Smooth muscle cell (in vitro differentiated cells): ENCODE results near the gene TENM3. TPM values are rescaled to one million over a fixed set of nuclear protein-coding genes. Genes with fewer than 3 reads are reported as not detected.

Source experiments
- DNase-seq: peaks from one replicate; lab custom pipeline; 2025; ENCODE audit not compliant: unreplicated experiment; lab: John Stamatoyannopoulos, UW
- H2AFZ ChIP-seq: fragments of 200-600 bp; sonication (generic); 2 replicates; pipeline ENCODE4 v1.6.0; 2016; ENCODE audit warnings: antibody characterized with exemption, low read depth, mild to moderate bottlenecking
- H3F3A ChIP-seq: fragments of 200-600 bp; sonication (generic); 2 replicates; pipeline ENCODE4 v1.6.0; 2017; ENCODE audit warnings: antibody characterized with exemption, low read depth
- H3K27ac ChIP-seq: fragments of 200-600 bp; sonication (generic); 2 replicates; pipeline ENCODE4 v1.5.1; 2016; ENCODE audit warnings: low read depth, mild to moderate bottlenecking
- H3K27me3 ChIP-seq: fragments of 200-600 bp; sonication (generic); 2 replicates; pipeline ENCODE4 v1.6.1; 2016; ENCODE audit warnings: low read depth, mild to moderate bottlenecking
- H3K36me3 ChIP-seq: fragments of 200-600 bp; sonication (generic); 2 replicates; pipeline ENCODE4 v1.5.1; 2016; ENCODE audit warnings: low read depth
- H3K4me1 ChIP-seq: fragments of 200-600 bp; sonication (generic); 2 replicates; pipeline ENCODE4 v1.5.1; 2016; ENCODE audit warnings: low read depth
- H3K4me2 ChIP-seq: fragments of 200-600 bp; sonication (generic); 2 replicates; pipeline ENCODE4 v1.6.0; 2016; ENCODE audit warnings: mild to moderate bottlenecking
- H3K4me3 ChIP-seq: fragments of 200-600 bp; sonication (generic); 2 replicates; pipeline ENCODE4 v1.5.1; 2016; ENCODE audit warnings: mild to moderate bottlenecking
- H3K79me2 ChIP-seq: fragments of 200-600 bp; sonication (generic); 2 replicates; pipeline ENCODE4 v1.6.0; 2016; ENCODE audit warnings: low read depth, mild to moderate bottlenecking
- H3K9ac ChIP-seq: fragments of 200-600 bp; sonication (generic); 2 replicates; pipeline ENCODE4 v1.6.0; 2016; ENCODE audit warnings: low read depth
- H3K9me3 ChIP-seq: fragments of 200-600 bp; sonication (generic); replicated peaks from 2 replicates; pipeline ENCODE4 v1.5.1; 2016; ENCODE audit warnings: low read depth
- H4K20me1 ChIP-seq: fragments of 200-600 bp; sonication (generic); 2 replicates; pipeline ENCODE4 v1.6.0; 2016; ENCODE audit warnings: low read depth
- CTCF ChIP-seq: fragments of 200-600 bp; sonication (generic); IDR thresholded peaks from 2 replicates; pipeline ENCODE4 v1.5.1; 2017; ENCODE audit warnings: borderline replicate concordance, mild to moderate bottlenecking, antibody characterized with exemption; ENCODE audit not compliant: insufficient read depth, poor library complexity, severe bottlenecking
- WGBS: methylation state at CpG from one replicate; pipeline ENCODE4 v1.1.7; 2016; ENCODE audit warnings: low lambda C conversion rate; 5-methylcytosine and 5-hydroxymethylcytosine counted together
- polyA plus RNA-seq: library from polyadenylated mRNA; unstranded; fragments of >200 nt; fragmentation: Nextera tagmentation; extraction: Ambion mirVana; gene quantifications from 2 replicates; pipeline ENCODE4 v1.2.1, GENCODE V29; 2016
- total RNA-seq: library from RNA; depleted of rRNA; stranded (reverse); fragments of >200 nt; gene quantifications from 2 replicates; pipeline ENCODE4 v1.2.3, GENCODE V29; 2014

Gene TENM3
- total and polyA plus RNA-seq, 2 experiments from 2014 or later = 46.9 to 295 TPM

- H3K4me2 ChIP-seq = no peak overlapping the region
- H2AFZ ChIP-seq = no peak overlapping the region
- 83% methylated on average over 5 of the region's 5 CpGs for WGBS
- H3K27ac ChIP-seq = peak overlapping the region; percentile 24
- no peaks in the 10 kb centered on the region for H3F3A ChIP-seq
- no peak for DNase-seq
- H3K9ac ChIP-seq = no peak overlapping the region
- no peaks in the 10 kb centered on the region for H4K20me1 ChIP-seq
- no peaks in the 10 kb centered on the region for H3K27me3 ChIP-seq
- H3K36me3 ChIP-seq = no peaks in the 10 kb centered on the region
- peaks cover 37% of the 10 kb centered on the region for H3K79me2 ChIP-seq
- peaks cover 5% of the 10 kb centered on the region for H3K4me1 ChIP-seq
- peaks cover 8% of the 10 kb centered on the region for H3K9me3 ChIP-seq
- TF ChIP-seq CTCF = no peak
- H3K4me3 ChIP-seq = no peak overlapping the region
Measured at GRCh38 chr4:182310316-182310715, 67.1 kb downstream of the TENM3 start.

GRCh38 chr4:182310962-182311361 lies 67.8 kb downstream of the TENM3 start:
- Histone ChIP-seq H3K27ac (no peak overlapping the region), H3K9me3 (peaks cover 8% of the 10 kb centered on the region), H4K20me1 (no peaks in the 10 kb centered on the region), H3K9ac (no peak overlapping the region), H3K4me3 (no peak overlapping the region), H3K79me2 (peaks cover 43% of the 10 kb centered on the region), H3F3A (no peaks in the 10 kb centered on the region), H3K27me3 (no peaks in the 10 kb centered on the region), H2AFZ (no peak overlapping the region), H3K36me3 (no peaks in the 10 kb centered on the region), H3K4me2 (no peak overlapping the region), H3K4me1 (peaks cover 5% of the 10 kb centered on the region)
- DNase-seq = no peak
- no peak for TF ChIP-seq CTCF
- 88% methylated on average over 3 of the region's 3 CpGs for WGBS

GRCh38 chr4:182314537-182314936 lies 71.3 kb downstream of the TENM3 start:
- Histone ChIP-seq H3K27me3 (no peaks in the 10 kb centered on the region), H3K4me2 (no peak overlapping the region), H3K4me1 (no peaks in the 10 kb centered on the region), H3F3A (no peaks in the 10 kb centered on the region), H3K4me3 (no peak overlapping the region), H4K20me1 (peaks cover 3% of the 10 kb centered on the region), H2AFZ (no peak overlapping the region), H3K9ac (no peak overlapping the region), H3K9me3 (peaks cover 8% of the 10 kb centered on the region), H3K79me2 (peaks cover 63% of the 10 kb centered on the region), H3K27ac (no peak overlapping the region), H3K36me3 (no peaks in the 10 kb centered on the region)
- WGBS = 97% methylated on average over 2 of the region's 2 CpGs
- TF ChIP-seq CTCF = no peak
- no peak for DNase-seq

- Histone ChIP-seq H3K4me1 (no peaks in the 10 kb centered on the region), H3K27me3 (no peaks in the 10 kb centered on the region), H3K9ac (no peak overlapping the region), H2AFZ (no peak overlapping the region), H3K36me3 (no peaks in the 10 kb centered on the region), H3K9me3 (peaks cover 8% of the 10 kb centered on the region), H3K27ac (no peak overlapping the region), H3K4me3 (no peak overlapping the region), H3F3A (no peaks in the 10 kb centered on the region), H4K20me1 (peaks cover 3% of the 10 kb centered on the region), H3K79me2 (peaks cover 47% of the 10 kb centered on the region), H3K4me2 (no peak overlapping the region)
- 100% methylated on average over 1 of the region's 1 CpG for WGBS
- DNase-seq = no peak
- TF ChIP-seq CTCF = no peak
Measured at GRCh38 chr4:182318256-182318655, 75.1 kb downstream of the TENM3 start.
